HG02763 (cell line): ENCODE results near the gene RBM15.
A peak's percentile ranks its signal among the peaks of the same experiment; 100 is the strongest.

Experiments
- ATAC-seq: cut with Tn5 transposase; IDR thresholded peaks from one replicate; pipeline ENCODE4 v1.9.1; 2021; ENCODE audit warnings: mild to moderate bottlenecking, moderate library complexity; ENCODE audit not compliant: unreplicated experiment

The RBM15 gene, protein sequence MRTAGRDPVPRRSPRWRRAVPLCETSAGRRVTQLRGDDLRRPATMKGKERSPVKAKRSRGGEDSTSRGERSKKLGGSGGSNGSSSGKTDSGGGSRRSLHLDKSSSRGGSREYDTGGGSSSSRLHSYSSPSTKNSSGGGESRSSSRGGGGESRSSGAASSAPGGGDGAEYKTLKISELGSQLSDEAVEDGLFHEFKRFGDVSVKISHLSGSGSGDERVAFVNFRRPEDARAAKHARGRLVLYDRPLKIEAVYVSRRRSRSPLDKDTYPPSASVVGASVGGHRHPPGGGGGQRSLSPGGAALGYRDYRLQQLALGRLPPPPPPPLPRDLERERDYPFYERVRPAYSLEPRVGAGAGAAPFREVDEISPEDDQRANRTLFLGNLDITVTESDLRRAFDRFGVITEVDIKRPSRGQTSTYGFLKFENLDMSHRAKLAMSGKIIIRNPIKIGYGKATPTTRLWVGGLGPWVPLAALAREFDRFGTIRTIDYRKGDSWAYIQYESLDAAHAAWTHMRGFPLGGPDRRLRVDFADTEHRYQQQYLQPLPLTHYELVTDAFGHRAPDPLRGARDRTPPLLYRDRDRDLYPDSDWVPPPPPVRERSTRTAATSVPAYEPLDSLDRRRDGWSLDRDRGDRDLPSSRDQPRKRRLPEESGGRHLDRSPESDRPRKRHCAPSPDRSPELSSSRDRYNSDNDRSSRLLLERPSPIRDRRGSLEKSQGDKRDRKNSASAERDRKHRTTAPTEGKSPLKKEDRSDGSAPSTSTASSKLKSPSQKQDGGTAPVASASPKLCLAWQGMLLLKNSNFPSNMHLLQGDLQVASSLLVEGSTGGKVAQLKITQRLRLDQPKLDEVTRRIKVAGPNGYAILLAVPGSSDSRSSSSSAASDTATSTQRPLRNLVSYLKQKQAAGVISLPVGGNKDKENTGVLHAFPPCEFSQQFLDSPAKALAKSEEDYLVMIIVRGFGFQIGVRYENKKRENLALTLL

GRCh38 chr1:110338886-110339406, at the start of gene RBM15:
TSS of gene RBM15 (plus strand) at chr1:110339377. CDS start at chr1:110339406, 29 bp downstream.
- peak; percentile 72 for ATAC-seq

DNA sequence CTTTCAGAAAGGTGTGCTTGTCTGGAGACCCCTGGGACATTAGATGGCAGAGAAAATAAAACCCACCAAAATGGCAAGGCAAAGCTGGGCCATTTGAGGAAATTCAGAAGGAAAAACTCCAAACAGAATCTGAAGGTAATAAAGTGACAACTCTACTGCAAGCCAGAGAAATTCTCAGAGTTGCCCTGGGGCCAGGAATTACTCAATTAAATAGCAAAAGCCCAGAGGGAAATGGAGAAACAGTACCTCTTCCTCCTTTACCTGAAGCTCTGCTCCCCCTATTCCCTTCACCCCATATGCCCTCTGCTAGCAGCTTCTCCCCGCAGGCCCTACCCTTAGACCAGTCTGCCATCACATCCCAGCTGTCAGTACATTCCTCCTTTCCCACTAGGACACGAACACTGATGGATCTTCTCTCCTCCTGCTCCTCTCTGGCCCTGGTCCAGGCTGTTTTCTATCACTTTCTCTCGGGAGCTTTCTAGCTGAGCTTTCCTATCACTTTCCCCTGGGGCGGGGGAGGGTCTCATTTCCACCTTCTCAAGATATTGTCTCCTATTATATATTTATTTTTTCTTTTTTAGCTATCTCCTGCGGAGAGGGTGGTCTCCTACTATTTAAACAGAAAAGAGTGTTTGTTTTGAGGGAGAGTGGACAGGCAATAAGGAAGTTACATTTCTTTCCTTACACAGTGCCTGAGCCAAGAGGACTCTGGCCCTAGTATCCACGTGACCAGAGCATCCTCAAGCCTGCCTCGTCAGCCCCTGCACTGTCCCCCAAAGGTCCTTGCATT, 47.7 kb upstream of the RBM15 start:
- no peak for ATAC-seq

GRCh38 chr1:110292031-110292741, 47.0 kb upstream of the RBM15 start:
- no peak for ATAC-seq

DNA sequence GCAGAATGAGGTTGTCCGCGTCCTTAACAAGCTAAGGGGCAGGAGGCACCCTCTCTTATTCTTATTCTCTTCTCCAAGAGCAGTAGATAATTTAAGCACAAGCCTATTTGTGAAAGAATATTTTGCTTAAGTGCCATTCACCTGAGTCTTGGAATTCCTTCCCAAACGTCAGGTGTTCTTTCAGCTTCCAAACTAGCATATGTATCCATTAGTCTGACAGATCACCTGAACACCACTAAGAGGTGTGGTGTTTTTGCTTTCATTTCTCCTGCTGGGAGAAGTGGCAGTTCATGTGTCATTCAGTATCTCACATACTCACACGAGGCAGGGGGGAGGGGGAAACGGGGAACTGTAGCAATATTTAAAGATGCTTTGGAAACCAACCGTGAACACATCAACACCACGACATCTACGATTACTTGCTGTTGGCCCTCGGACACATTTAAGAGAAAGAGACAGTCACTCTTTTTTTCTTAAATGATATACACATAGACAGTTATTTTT, 45.5 kb upstream of the RBM15 start:
- no peak for ATAC-seq

DNA sequence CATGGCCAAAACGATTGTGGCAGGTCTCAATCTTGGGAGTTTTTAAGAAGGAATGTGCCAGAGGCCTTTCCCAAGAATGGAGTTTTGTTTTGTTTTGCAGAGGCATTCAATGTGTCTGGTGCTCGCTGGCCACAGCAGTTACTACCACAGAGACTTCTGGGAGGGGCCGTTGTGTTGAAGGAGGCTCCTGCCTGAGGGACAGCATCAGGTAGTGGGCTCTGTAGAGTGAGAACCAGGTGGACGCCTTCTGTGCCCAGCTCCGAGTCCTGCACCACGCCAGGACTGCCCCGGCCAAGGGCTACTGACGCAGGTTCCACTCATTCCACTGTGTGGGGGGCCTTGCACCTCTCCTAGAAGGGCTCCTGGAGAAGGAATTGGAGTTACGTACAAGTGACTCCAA, 44.9 kb upstream of the RBM15 start:
- no peak for ATAC-seq

DNA sequence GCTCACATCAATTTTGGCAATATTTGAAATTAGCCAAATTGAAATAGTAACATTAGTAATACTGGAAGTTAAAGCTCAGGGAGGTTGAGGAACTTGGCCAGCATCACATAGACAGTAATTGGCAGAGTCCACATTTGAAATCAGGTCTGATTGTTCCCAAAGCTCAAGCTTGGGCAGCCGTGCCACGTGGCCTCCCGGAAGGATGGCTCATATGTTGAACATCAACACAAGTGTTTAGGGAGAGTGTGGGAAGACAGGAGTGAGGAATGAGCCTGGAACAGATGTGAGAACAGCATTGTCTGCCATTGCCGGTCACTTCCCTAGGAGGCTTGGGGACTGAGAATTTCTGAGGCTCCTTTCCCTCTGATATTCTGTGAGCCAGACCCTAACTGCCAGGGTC, 40.2 kb upstream of the RBM15 start:
- no peak for ATAC-seq

GRCh38 chr1:110300412-110301085, 38.6 kb upstream of the RBM15 start:
- no peak for ATAC-seq

- no peak for ATAC-seq
Observed at GRCh38 chr1:110302836-110303235, 36.3 kb upstream of the RBM15 start.

DNA sequence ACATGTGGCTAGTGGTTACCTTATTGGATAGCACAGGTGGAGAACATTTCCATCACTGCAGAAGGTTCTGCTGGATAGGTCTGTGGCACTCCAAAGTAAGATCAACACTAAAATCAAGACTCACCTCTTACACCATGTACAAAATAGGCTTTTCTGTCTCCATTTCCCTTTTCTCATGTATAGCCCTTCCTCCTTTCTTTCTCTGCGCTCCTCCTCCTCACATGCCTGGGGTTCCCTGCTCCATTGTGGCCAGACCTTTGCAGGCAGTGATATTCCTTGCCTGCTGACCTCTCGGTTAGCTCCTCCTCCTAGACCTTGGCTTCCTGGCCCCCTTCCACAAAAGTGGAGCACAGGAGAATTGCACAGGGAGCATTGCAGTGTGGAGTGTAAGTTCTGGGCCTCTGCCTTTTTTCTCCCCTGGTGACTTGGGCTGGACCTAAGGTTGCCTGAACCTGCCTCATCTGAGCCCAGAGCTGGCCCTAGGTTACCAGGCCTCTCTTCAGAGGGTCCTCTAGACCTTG, 33.2 kb upstream of the RBM15 start:
- ATAC-seq, result no peak

GRCh38 chr1:110307239-110307974, 31.8 kb upstream of the RBM15 start:
- no peak for ATAC-seq

- ATAC-seq, result no peak
Observed at GRCh38 chr1:110308247-110308646, 30.9 kb upstream of the RBM15 start.

DNA sequence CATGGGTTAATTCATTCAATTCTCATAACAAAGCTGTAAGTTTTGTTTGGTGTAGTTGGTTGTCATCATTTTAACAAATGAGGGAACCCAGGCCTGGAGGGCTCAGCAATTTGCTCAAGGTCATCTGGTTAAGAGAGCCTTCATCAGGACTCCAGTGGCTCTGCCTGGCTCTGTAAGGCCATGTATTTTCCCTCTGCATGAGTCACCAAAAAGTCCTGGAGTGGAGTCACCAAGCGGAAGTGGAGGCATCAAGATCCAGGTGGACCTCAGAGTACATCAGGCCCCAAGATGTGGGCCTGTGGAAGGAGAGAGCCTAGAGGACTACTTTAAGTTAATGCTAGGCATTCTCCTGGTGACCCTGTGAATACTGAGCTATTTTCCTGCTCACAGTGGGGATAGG, 30.0 kb upstream of the RBM15 start:
- ATAC-seq, result no peak

GRCh38 chr1:110309767-110310166, 29.4 kb upstream of the RBM15 start:
- no peak for ATAC-seq

- no peak for ATAC-seq
Observed at GRCh38 chr1:110310300-110310699, 28.9 kb upstream of the RBM15 start.

GRCh38 chr1:110312188-110313121, 26.7 kb upstream of the RBM15 start:
- ATAC-seq, result no peak

GRCh38 chr1:110316735-110317134, 22.4 kb upstream of the RBM15 start:
- no peak for ATAC-seq

GRCh38 chr1:110318046-110318445, 21.1 kb upstream of the RBM15 start:
- ATAC-seq, result no peak
